ENCODE measurements around the gene SNX25.
"Not testable (repeated sequence)": the region's sequence is repeated elsewhere in the genome, so short reads cannot be mapped to it uniquely, and the experiment has no call there.

The SNX25 gene

GRCh38 chr4:185344743-185345538 is 135.5 kb downstream of the SNX25 start:
- no peak for DNase-seq (ENCODE audit: low spot score)

- DNase-seq (ENCODE audit: low spot score), result no peak
Measured at GRCh38 chr4:185346975-185347601, 137.7 kb downstream of the SNX25 start.

- DNase-seq (ENCODE audit: low spot score), result no peak
Measured at GRCh38 chr4:185351691-185352090, 142.3 kb downstream of the SNX25 start.

- no peak for DNase-seq (ENCODE audit: low spot score)
Measured at GRCh38 chr4:185352202-185352601, 142.8 kb downstream of the SNX25 start.

GRCh38 chr4:185352741-185353140 is 143.3 kb downstream of the SNX25 start:
- DNase-seq (ENCODE audit: low spot score), result no peak

GRCh38 chr4:185357211-185357610 is 147.8 kb downstream of the SNX25 start:
- no peak for DNase-seq (ENCODE audit: low spot score)

GRCh38 chr4:185357733-185358440 is 148.5 kb downstream of the SNX25 start:
- DNase-seq (ENCODE audit: low spot score), result no peak

GRCh38 chr4:185358514-185358913 is 149.1 kb downstream of the SNX25 start:
- DNase-seq (ENCODE audit: low spot score), result no peak

- DNase-seq (ENCODE audit: low spot score), result no peak
Measured at GRCh38 chr4:185358959-185359358, 149.6 kb downstream of the SNX25 start.

- DNase-seq (ENCODE audit: low spot score), result no peak
Measured at GRCh38 chr4:185359767-185360446, 150.5 kb downstream of the SNX25 start.

GRCh38 chr4:185361872-185362271 is 152.5 kb downstream of the SNX25 start:
- DNase-seq (ENCODE audit: low spot score), result no peak

GRCh38 chr4:185362570-185362969 is 153.2 kb downstream of the SNX25 start:
- DNase-seq (ENCODE audit: low spot score), result not testable (repeated sequence)

- no peak for DNase-seq (ENCODE audit: low spot score)
Measured at GRCh38 chr4:185363251-185363650, 153.9 kb downstream of the SNX25 start.

- DNase-seq (ENCODE audit: low spot score), result no peak
Measured at GRCh38 chr4:185364886-185365285, 155.5 kb downstream of the SNX25 start.

- no peak for DNase-seq (ENCODE audit: low spot score)
Measured at GRCh38 chr4:185369731-185370130, 160.3 kb downstream of the SNX25 start.

- DNase-seq (ENCODE audit: low spot score), result no peak
Measured at GRCh38 chr4:185370268-185370949, 161.0 kb downstream of the SNX25 start.

GRCh38 chr4:185371702-185372101 is 162.3 kb downstream of the SNX25 start:
- no peak for DNase-seq (ENCODE audit: low spot score)

GRCh38 chr4:185374027-185374426 is 164.6 kb downstream of the SNX25 start:
- no peak for DNase-seq (ENCODE audit: low spot score)

- no peak for DNase-seq (ENCODE audit: low spot score)
Measured at GRCh38 chr4:185374573-185374972, 165.2 kb downstream of the SNX25 start.

- DNase-seq (ENCODE audit: low spot score), result no peak
Measured at GRCh38 chr4:185378264-185378663, 168.9 kb downstream of the SNX25 start.

GRCh38 chr4:185379326-185380295 is 170.2 kb downstream of the SNX25 start:
- DNase-seq (ENCODE audit: low spot score), result no peak
